Activated CD8-positive, alpha-beta memory T cell treated with anti-CD3 and anti-CD28 coated beads, Interleukin-2, amount 10 ng/mL, durations not matched to agents 7 days and 5 days (primary cell): ENCODE results near the gene KISS1. TPM values are rescaled to one million over a fixed set of nuclear protein-coding genes. Genes with fewer than 3 reads are reported as not detected.
A peak's percentile ranks its signal among the peaks of the same experiment; 100 is the strongest.

Source experiments
- ATAC-seq: fragments of 150-1000 bp; cut with Tn5 transposase; one replicate; pipeline ENCODE4 v1.10.0; 2021; ENCODE audit warnings: moderate library complexity
- CTCF ChIA-PET: fragments of 350-600 bp; sonication (Branson Sonifier 250); formaldehyde crosslinking; loops from one replicate; lab custom pipeline; 2021; ENCODE audit warnings: antibody characterized with exemption; lab: Charles Lee
- DNase-seq: peaks from one replicate; pipeline ENCODE4 v3.0.0-alpha.2; 2020
- H3K27ac Mint-ChIP-seq: one replicate; pipeline ENCODE4 v1.8.0; 2021; ENCODE audit warnings: mild to moderate bottlenecking, mixed read lengths
- H3K27me3 Mint-ChIP-seq: one replicate; pipeline ENCODE4 v1.8.0; 2021; ENCODE audit warnings: mixed read lengths
- H3K36me3 Mint-ChIP-seq: one replicate; pipeline ENCODE4 v1.8.0; 2021; ENCODE audit warnings: mild to moderate bottlenecking, mixed read lengths
- H3K4me1 Mint-ChIP-seq: one replicate; pipeline ENCODE4 v1.8.0; 2021; ENCODE audit warnings: mixed read lengths
- H3K4me3 Mint-ChIP-seq: one replicate; pipeline ENCODE4 v1.8.0; 2021; ENCODE audit warnings: mild to moderate bottlenecking, moderate library complexity, mixed read lengths
- H3K9me3 Mint-ChIP-seq: one replicate; pipeline ENCODE4 v1.8.0; 2022; ENCODE audit warnings: low read depth, mixed read lengths
- total RNA-seq, 2 experiments: library from RNA; stranded (reverse); gene quantifications; one replicate each; pipeline ENCODE4 v1.2.3, GENCODE V29; 2021

Gene KISS1
- total RNA-seq, 2 experiments from 2014 or later, result not detected

- no peak for ATAC-seq
- CTCF ChIA-PET, result interaction anchor here (1.4 to 1.7 kb wide), 2 partner anchors 13 to 30 kb away, joined by 4 to 5 read pairs; no protein-coding TSS in a partner anchor
These were observed 19.2 kb downstream of the KISS1 start for GRCh38 chr1:204177133-204177532.

DNA sequence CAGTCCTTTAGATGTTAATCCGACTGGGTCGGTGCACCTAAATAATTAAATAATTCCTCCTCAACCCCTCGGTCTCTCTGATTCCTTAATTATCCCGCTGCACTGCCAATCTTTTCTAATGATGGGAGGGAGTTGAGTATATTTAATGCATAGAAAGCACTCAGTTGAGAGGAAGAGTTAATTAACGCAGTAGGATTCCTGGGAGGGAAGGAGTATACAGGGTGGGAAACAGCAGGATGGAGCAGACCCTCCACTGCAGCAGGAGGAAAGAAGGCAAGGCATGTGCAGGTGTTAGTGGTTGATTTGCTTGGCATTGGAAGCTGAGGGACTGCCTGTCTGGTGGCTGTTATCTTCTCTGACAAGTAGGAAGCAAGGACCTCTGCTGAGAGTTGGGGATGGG lies 20.2 kb downstream of the KISS1 start:
- CTCF ChIA-PET, result interaction anchor here (0.9 to 1.4 kb wide), 2 partner anchors 12 to 47 kb away, joined by 3 to 4 read pairs; no protein-coding TSS in a partner anchor
- Mint-ChIP-seq H3K36me3 (peaks cover 1% of the 10 kb centered on the region), H3K9me3 (peaks cover 8% of the 10 kb centered on the region), H3K27ac (no peak overlapping the region), H3K4me3 (no peak overlapping the region), H3K27me3 (no peaks in the 10 kb centered on the region), H3K4me1 (no peaks in the 10 kb centered on the region)
- DNase-seq, result no peak
- ATAC-seq, result no peak

More at GRCh38 chr1:204177133-204177532, 19.2 kb downstream of the KISS1 start:
- Mint-ChIP-seq H3K27ac (no peak overlapping the region), H3K9me3 (peaks cover 3% of the 10 kb centered on the region), H3K4me3 (no peak overlapping the region), H3K36me3 (no peaks in the 10 kb centered on the region), H3K27me3 (no peaks in the 10 kb centered on the region), H3K4me1 (no peaks in the 10 kb centered on the region)
- DNase-seq, result no peak

DNA sequence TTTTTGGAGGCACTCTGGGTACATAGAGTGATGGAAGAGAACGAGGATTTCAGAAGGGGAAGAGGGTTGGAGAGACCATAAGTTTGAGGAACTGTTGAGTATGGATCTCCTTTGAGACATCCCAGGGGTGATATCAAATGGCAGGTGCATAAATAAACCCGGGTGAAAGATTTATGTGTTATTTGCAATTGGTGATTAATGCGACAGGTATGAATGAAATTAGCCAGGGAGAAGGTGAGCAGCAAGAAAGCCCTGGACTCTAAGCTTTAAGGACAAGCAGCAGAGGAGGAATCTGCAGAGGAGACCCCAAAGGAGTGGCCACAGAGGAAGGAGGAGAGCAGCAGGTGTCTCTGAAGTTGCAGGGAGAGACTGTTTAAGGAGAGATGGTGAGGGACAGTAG lies 21.3 kb downstream of the KISS1 start:
- H3K27ac Mint-ChIP-seq, result no peak overlapping the region
- H3K9me3 Mint-ChIP-seq, result peaks cover 11% of the 10 kb centered on the region
- H3K36me3 Mint-ChIP-seq, result peaks cover 3% of the 10 kb centered on the region
- ATAC-seq (no peak), DNase-seq (no peak)
- H3K4me3 Mint-ChIP-seq, result no peak overlapping the region
- H3K4me1 Mint-ChIP-seq, result no peaks in the 10 kb centered on the region
- CTCF ChIA-PET, result no interaction called here
- H3K27me3 Mint-ChIP-seq, result no peaks in the 10 kb centered on the region

DNA sequence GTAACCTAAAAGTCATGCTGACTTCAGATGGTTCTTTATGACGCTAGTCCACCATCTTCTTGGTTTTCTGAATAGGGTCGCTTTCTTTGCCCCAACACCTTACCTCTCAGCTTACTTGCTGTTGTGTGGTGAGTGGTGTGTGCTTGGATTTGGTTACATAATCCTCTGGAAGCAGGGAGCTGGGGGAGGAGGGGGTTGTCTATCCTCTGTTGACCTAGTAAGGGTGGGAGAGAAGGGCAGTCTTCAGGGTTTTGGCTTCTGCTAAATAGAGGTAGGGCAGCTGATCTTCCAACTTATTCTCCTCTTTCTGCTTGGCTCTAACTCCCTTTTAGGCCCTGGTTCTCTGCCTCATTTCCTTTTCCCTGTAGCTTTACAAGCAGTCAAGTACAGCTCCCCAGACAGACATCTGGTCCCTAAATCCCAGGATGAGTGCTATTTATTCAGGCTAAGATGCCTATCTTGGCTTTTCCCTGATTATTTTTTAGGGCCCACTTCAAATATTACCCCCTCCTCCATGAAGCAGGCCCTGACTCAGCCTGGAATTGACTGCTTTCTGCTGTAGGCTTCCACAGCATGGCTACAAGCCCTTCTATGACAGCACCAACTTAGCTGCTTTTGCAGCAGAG lies 23.8 kb downstream of the KISS1 start:
- DNase-seq (no peak), ATAC-seq (no peak)
- H3K4me1 Mint-ChIP-seq, result no peaks in the 10 kb centered on the region
- H3K9me3 Mint-ChIP-seq, result peaks cover 16% of the 10 kb centered on the region
- peaks cover 3% of the 10 kb centered on the region for H3K36me3 Mint-ChIP-seq
- H3K27me3 Mint-ChIP-seq, result no peaks in the 10 kb centered on the region
- no peak overlapping the region for H3K4me3 Mint-ChIP-seq
- CTCF ChIA-PET, result interaction anchor here (1.4 to 1.5 kb wide), 2 partner anchors 9 to 37 kb away, joined by 4 read pairs; no protein-coding TSS in a partner anchor
- no peak overlapping the region for H3K27ac Mint-ChIP-seq

DNA sequence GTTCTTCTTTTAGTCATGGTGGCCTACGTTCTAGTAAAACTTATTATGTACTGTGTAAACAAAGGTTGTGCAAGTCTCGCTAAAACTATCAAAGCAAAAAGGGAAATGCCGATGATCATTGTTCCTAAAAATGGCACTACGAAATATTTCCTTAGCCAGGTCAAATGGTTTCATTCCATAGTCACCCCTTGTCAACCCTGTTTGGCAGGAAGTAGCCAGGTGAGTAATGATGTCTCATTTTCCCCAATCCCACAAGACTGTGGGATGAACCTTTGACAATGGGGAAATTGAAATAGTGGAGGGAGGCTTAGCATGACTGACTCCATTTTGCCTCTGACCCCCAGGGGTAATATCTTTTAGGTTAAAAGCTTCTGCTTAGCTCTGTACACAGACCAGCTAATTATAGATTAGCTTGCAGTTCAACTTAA lies 24.5 kb downstream of the KISS1 start:
- peaks cover 16% of the 10 kb centered on the region for H3K9me3 Mint-ChIP-seq
- H3K36me3 Mint-ChIP-seq, result peaks cover 3% of the 10 kb centered on the region
- CTCF ChIA-PET, result interaction anchor here (1.4 kb wide), 1 partner anchor 8 kb away, joined by 4 read pairs; no protein-coding TSS in a partner anchor
- H3K4me3 Mint-ChIP-seq, result no peak overlapping the region
- ATAC-seq (no peak), DNase-seq (no peak)
- H3K27ac Mint-ChIP-seq, result no peak overlapping the region
- H3K4me1 Mint-ChIP-seq, result no peaks in the 10 kb centered on the region
- no peaks in the 10 kb centered on the region for H3K27me3 Mint-ChIP-seq

DNA sequence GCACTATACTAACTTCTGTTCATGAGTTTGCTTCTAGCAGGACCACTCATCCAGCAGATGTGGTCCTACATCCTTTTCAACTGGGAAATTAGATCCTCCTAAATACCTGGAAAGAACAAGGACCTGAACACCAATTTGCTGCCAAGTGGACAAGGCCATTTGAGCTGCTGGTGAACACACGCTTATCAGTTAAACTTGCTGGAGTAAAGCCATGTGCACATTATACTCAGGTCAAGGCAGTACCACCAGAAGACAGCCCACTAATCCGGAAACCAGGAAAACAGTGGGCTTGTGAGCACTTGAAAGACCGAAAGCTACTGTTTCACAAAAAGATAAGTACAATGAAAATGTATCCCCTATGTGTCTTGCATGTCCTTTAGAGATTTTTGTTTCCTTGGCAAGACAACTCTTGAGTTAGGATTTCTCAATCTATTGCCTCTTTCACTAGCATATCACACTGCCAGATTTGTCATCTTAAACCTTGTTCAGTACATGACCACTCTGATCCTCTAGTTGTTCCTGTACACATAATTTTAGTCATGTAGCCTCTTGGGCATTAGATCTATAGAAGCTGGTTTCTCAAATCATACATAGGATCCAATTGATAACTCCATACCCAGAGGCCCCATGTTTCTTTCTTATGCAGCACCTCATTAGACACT lies 25.7 kb downstream of the KISS1 start:
- CTCF ChIA-PET, result no interaction called here

GRCh38 chr1:204169858-204170257 lies 26.4 kb downstream of the KISS1 start:
- H3K4me1 Mint-ChIP-seq, result no peaks in the 10 kb centered on the region
- H3K27me3 Mint-ChIP-seq, result peaks cover 3% of the 10 kb centered on the region
- no peak overlapping the region for H3K4me3 Mint-ChIP-seq
- H3K36me3 Mint-ChIP-seq, result peaks cover 3% of the 10 kb centered on the region
- no peak for ATAC-seq
- H3K27ac Mint-ChIP-seq, result no peak overlapping the region
- no peak for DNase-seq
- H3K9me3 Mint-ChIP-seq, result peaks cover 16% of the 10 kb centered on the region
- CTCF ChIA-PET, result interaction anchor here (1.2 kb wide), 1 partner anchor 37 kb away, joined by 3 read pairs; no protein-coding TSS in a partner anchor

More for the DNA sequence above, 25.7 kb downstream of the KISS1 start:
- Mint-ChIP-seq H3K4me3 (no peak overlapping the region), H3K27me3 (no peaks in the 10 kb centered on the region), H3K27ac (no peak overlapping the region), H3K9me3 (peaks cover 16% of the 10 kb centered on the region), H3K36me3 (peaks cover 3% of the 10 kb centered on the region), H3K4me1 (no peaks in the 10 kb centered on the region)
- no peak for ATAC-seq
- DNase-seq, result no peak

DNA sequence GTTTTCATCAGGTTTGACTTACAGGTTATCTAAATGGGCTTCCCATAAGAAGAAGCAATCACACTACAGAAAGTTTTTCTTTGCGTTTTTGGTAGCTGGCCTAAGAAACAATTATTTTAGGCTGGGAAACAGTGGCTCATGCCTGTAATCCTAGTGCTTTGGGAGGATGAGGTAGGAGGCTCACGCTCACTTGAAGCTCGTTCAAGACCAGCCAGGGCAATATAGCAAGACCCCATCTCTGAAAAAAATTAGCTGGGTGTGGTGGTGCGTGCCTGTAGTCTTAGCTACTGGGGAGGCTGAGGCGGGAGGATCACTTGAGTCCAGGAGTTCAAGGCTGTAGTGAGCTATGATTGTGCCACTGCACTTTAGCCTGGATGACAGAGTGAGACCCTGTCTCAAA lies 28.6 kb downstream of the KISS1 start:
- ATAC-seq (no peak), DNase-seq (no peak)
- Mint-ChIP-seq H3K36me3 (peaks cover 3% of the 10 kb centered on the region), H3K27me3 (peaks cover 3% of the 10 kb centered on the region), H3K4me1 (no peaks in the 10 kb centered on the region), H3K9me3 (peaks cover 16% of the 10 kb centered on the region), H3K27ac (no peak overlapping the region), H3K4me3 (no peak overlapping the region)
- CTCF ChIA-PET, result interaction anchor here (2.5 to 3.1 kb wide), 2 partner anchors 196 to 230 kb away, joined by 7 to 16 read pairs; no protein-coding TSS in a partner anchor

DNA sequence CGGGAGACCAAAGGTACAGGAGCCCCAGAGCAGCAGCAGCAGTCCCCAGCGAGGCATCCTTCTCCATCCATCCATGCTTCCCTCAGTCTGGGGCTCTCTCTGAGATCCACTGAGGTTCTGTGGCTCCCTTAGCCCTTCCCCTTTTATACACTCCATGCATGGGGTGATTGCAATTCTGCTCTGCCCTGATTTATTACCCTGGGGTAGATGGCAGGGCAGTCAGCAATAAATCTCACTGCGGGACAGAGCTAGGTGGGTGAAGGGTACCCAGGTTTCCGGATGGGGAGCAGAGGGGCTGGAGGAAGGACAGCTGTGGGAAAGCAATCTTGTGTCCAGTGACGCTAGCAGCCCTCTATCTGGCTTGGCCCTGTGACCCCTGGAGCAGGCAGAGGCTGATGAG lies 30.1 kb downstream of the KISS1 start, which contains the start of gene REN:
TSS of gene REN (minus strand) at position 119 of the 400 bp plus-strand sequence. CDS start at position 75, 44 bp downstream.
- no peaks in the 10 kb centered on the region for H3K4me1 Mint-ChIP-seq
- CTCF ChIA-PET, result interaction anchor here (1.1 to 3.1 kb wide), 4 partner anchors 38 to 265 kb away, joined by 3 to 16 read pairs (median 5); no protein-coding TSS in a partner anchor
- no peak within 1 kb of the TSS for H3K27ac Mint-ChIP-seq
- peaks cover 3% of the 10 kb centered on the region for H3K27me3 Mint-ChIP-seq
- peaks cover 8% of the 10 kb centered on the region for H3K9me3 Mint-ChIP-seq
- no peak within 1 kb of the TSS for H3K4me3 Mint-ChIP-seq
- peaks cover 2% of the 10 kb centered on the region for H3K36me3 Mint-ChIP-seq
- DNase-seq (no peak), ATAC-seq (no peak)

DNA sequence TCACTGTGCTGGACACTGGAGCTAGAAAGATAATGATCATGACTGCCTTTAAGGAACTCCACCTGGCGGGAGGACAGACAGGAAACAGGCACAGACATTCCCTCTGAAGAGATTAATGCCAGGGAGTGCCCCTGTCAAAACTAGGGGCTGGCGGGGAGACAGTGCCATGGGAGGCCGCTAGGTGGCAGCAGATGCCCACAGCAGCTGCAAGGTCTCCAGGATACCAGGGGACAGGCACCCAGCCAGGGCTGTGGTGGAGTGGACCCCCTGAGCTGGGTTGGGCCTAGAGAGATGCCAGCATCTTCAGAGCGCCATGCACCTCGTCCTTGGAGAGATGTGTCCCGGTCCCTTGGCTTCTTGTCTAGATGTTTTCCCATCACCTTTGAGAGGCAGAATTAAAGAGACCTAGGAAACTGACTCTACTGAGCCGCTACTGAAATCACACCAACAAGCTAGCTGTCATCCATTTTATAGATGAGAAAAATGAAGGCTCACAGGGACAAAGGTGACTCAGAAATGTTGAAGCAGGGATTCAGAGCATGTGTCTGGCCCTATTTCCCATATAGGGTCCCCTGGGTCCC lies 33.7 kb downstream of the KISS1 start:
- H3K27ac Mint-ChIP-seq, result no peak overlapping the region
- ATAC-seq (peak; percentile 88), DNase-seq (peak; percentile 80)
- H3K36me3 Mint-ChIP-seq, result no peaks in the 10 kb centered on the region
- CTCF ChIA-PET, result interaction anchor here (0.6 to 4.4 kb wide), 28 partner anchors 8 to 644 kb away, joined by 3 to 39 read pairs (median 4); partner anchors contain the start of genes ETNK2 and PLEKHA6
- H3K9me3 Mint-ChIP-seq, result no peaks in the 10 kb centered on the region
- no peak overlapping the region for H3K4me3 Mint-ChIP-seq
- H3K4me1 Mint-ChIP-seq, result no peaks in the 10 kb centered on the region
- H3K27me3 Mint-ChIP-seq, result peaks cover 3% of the 10 kb centered on the region

DNA sequence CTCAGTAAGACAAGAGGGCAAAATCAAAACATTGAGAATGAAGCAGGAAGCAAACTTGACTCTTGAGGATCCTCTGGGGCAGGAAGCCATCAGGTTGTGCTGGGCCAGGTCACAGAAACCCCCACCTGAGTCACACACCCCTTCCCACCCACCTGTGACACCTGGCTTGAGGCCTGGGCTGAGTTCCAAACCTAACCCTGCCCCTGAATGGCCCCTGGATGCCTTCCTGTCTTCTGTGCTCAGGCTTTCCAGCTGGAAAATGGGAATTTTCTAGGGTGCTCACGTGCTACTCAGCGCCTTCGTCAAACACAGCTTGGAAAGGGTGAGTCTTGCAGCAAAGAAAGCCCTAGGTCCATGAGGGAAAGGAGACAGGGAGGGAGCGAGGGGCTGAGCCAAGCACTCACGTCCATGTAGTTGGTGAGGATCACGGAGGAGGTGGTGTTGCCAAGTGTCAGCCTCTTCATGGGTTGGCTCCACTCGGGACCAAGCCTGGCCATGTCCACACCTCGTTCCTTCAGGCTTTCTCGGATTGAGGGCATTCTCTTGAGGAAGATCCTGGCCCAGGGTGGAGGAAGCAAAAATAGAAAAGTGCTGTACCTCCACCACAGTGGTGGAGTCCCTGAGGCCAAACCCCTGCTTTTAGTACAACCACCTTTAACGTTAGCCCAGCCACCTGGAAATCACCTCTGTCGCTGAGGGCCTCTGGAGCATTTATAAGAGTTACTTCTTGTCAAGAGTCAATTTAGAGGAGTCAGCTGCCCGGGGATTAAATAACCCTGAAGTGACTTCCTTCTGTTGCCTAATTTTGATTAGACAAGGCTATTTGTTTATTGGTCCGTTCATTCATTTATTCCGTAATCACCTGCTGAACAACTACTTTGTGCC lies 34.4 kb downstream of the KISS1 start:
- ATAC-seq (no peak), DNase-seq (no peak)
- CTCF ChIA-PET, result interaction anchor here (0.9 to 4.4 kb wide), 19 partner anchors 11 to 645 kb away, joined by 3 to 39 read pairs (median 5); partner anchors contain the start of genes ETNK2 and PLEKHA6
- Mint-ChIP-seq H3K27ac (no peak overlapping the region), H3K9me3 (no peaks in the 10 kb centered on the region), H3K4me1 (no peaks in the 10 kb centered on the region), H3K4me3 (no peak overlapping the region), H3K36me3 (no peaks in the 10 kb centered on the region), H3K27me3 (peaks cover 3% of the 10 kb centered on the region)

DNA sequence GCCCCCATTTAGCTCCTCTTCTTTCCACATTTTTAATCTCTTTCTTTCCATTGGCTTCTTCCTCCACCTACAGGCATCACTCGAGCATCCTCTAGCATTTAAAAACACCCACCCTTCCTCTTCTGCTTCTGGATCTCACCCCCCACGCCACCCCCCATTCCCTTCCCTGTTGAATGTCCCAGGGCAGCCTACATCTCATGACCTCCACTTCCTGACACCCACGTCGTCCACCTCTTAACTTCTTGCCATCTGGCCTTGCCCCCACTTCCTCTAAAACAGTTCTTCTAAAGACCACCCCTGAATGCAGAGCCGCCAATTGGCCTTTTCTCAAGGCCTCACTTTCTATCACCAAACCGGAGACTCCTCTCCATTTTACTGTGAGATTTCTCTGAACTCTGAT lies 38.3 kb downstream of the KISS1 start:
- no peak for DNase-seq
- CTCF ChIA-PET, result interaction anchor here (2.6 kb wide), 1 partner anchor 206 kb away, joined by 8 read pairs; no protein-coding TSS in a partner anchor
- no peak for ATAC-seq
- Mint-ChIP-seq H3K36me3 (no peaks in the 10 kb centered on the region), H3K27ac (no peak overlapping the region), H3K4me1 (no peaks in the 10 kb centered on the region), H3K4me3 (no peak overlapping the region), H3K9me3 (no peaks in the 10 kb centered on the region), H3K27me3 (peaks cover 3% of the 10 kb centered on the region)
